GM23248 (cell line): ENCODE data around the gene LRP5. TPM values are rescaled to one million over a fixed set of nuclear protein-coding genes. Genes with fewer than 3 reads are reported as not detected.

ENCODE experiments used
- DNase-seq: peaks from one replicate; pipeline ENCODE4 v3.0.0-alpha.2; 2015
- H2AFZ ChIP-seq: fragments of 200-600 bp; sonication (generic); 2 replicates; pipeline ENCODE4 v1.6.1; 2016; ENCODE audit warnings: antibody characterized with exemption
- H3F3A ChIP-seq: fragments of 200-600 bp; sonication (generic); 2 replicates; pipeline ENCODE4 v1.6.1; 2016; ENCODE audit warnings: mild to moderate bottlenecking, antibody characterized with exemption, mixed run types; ENCODE audit not compliant: insufficient read depth
- H3K27ac ChIP-seq: fragments of 200-600 bp; sonication (generic); 2 replicates; pipeline ENCODE4 v1.5.1; 2016; ENCODE audit warnings: mild to moderate bottlenecking
- H3K27me3 ChIP-seq: fragments of 200-600 bp; sonication (generic); replicated peaks from 2 replicates; pipeline ENCODE4 v1.6.1; 2016; ENCODE audit warnings: mild to moderate bottlenecking; ENCODE audit not compliant: insufficient read depth
- H3K36me3 ChIP-seq: fragments of 200-600 bp; sonication (generic); 2 replicates; pipeline ENCODE4 v1.6.1; 2016; ENCODE audit warnings: low read depth, mild to moderate bottlenecking
- H3K4me1 ChIP-seq: fragments of 200-600 bp; sonication (generic); 2 replicates; pipeline ENCODE4 v1.6.1; 2016; ENCODE audit warnings: mild to moderate bottlenecking; ENCODE audit not compliant: insufficient read depth
- H3K4me2 ChIP-seq: fragments of 200-600 bp; sonication (generic); one replicate; pipeline ENCODE4 v1.6.1; 2016; ENCODE audit warnings: mild to moderate bottlenecking; ENCODE audit not compliant: unreplicated experiment
- H3K4me3 ChIP-seq: fragments of 200-600 bp; sonication (generic); 2 replicates; pipeline ENCODE4 v1.5.1; 2016; ENCODE audit warnings: mild to moderate bottlenecking
- H3K79me2 ChIP-seq: fragments of 200-600 bp; sonication (generic); 2 replicates; pipeline ENCODE4 v1.6.1; 2016; ENCODE audit warnings: mild to moderate bottlenecking; ENCODE audit not compliant: insufficient read depth
- H3K9ac ChIP-seq: fragments of 200-600 bp; sonication (generic); 2 replicates; pipeline ENCODE4 v1.6.1; 2016; ENCODE audit warnings: mild to moderate bottlenecking
- H3K9me2 ChIP-seq: fragments of 200-600 bp; sonication (generic); 2 replicates; pipeline ENCODE4 v1.6.1; 2016; ENCODE audit warnings: mixed run types, mild to moderate bottlenecking, moderate library complexity; ENCODE audit not compliant: insufficient read depth
- H3K9me3 ChIP-seq: fragments of 200-600 bp; sonication (generic); one replicate; pipeline ENCODE4 v1.6.1; 2017; ENCODE audit warnings: low read depth
- H4K20me1 ChIP-seq: fragments of 200-600 bp; sonication (generic); 2 replicates; pipeline ENCODE4 v1.6.0; 2016; ENCODE audit not compliant: insufficient read depth
- EZH2 ChIP-seq: fragments of 200-600 bp; sonication (generic); IDR thresholded peaks from 2 replicates; pipeline ENCODE4 v1.6.1; 2018; ENCODE audit warnings: antibody characterized with exemption, mild to moderate bottlenecking; ENCODE audit not compliant: insufficient read depth, poor library complexity, severe bottlenecking
- EZH2phosphoT487 ChIP-seq: fragments of 200-600 bp; sonication (generic); IDR thresholded peaks from 2 replicates; pipeline ENCODE4 v1.6.1; 2018; ENCODE audit warnings: antibody characterized with exemption, moderate library complexity, mild to moderate bottlenecking, low read depth; ENCODE audit not compliant: insufficient read depth
- WGBS, 2 experiments: methylation state at CpG; one replicate each; pipeline ENCODE4 v1.1.6; 2015 to 2017; ENCODE audit warnings: low lambda C conversion rate in 2 of 2, low coverage in 1 of 2; ENCODE audit errors: missing lambda C conversion rate in 2 of 2; 5-methylcytosine and 5-hydroxymethylcytosine counted together
- in situ Hi-C: fragments of 300-500 bp; cut with MboI; formaldehyde crosslinking; loops from 2 replicates; pipeline ENCODE4 v1.15.0; 2020
- polyA plus RNA-seq: library from polyadenylated mRNA; unstranded; fragments of >200 nt; fragmentation: Nextera tagmentation; extraction: Ambion mirVana; gene quantifications from 2 replicates; pipeline ENCODE4 v1.2.1, GENCODE V29; 2016
- total RNA-seq: library from RNA; depleted of rRNA; stranded (reverse); fragments of >200 nt; shearing (Covaris generic); gene quantifications from 2 replicates; pipeline ENCODE4 v1.2.3, GENCODE V29; 2014

The LRP5 gene
- total and polyA plus RNA-seq, 2 experiments from 2014 or later, result 3.0 TPM

GRCh38 chr11:68325183-68325906 is 13.0 kb downstream of the LRP5 start:
- no peak for DNase-seq
- Histone ChIP-seq H3K4me1 (no peaks in the 10 kb centered on the region), H3K4me2 (no peak overlapping the region), H3K36me3 (no peaks in the 10 kb centered on the region), H3K9ac (no peak overlapping the region), H4K20me1 (no peaks in the 10 kb centered on the region), H3K9me2 (no peaks in the 10 kb centered on the region), H3K9me3 (no peaks in the 10 kb centered on the region), H3K79me2 (no peaks in the 10 kb centered on the region), H3K4me3 (no peak overlapping the region), H3K27me3 (no peaks in the 10 kb centered on the region; the same call in 1 of the 2 replicates), H3K27ac (no peak overlapping the region), H2AFZ (no peak overlapping the region), H3F3A (no peaks in the 10 kb centered on the region)
- TF ChIP-seq EZH2phosphoT487 (no peak), EZH2 (no peak)
- 73 to 75% methylated on average over 15 to 18 of the region's 18 CpGs for WGBS, 2 experiments
- in situ Hi-C loops, result no loop called here

GRCh38 chr11:68325907-68326220 is 13.5 kb downstream of the LRP5 start:
- 90% methylated on average over 13 of the region's 13 CpGs for WGBS, 2 experiments
- no peaks in the 10 kb centered on the region; the same call in 1 of the 2 replicates for H3K27me3 ChIP-seq
- H3K27ac ChIP-seq, result no peak overlapping the region
- H2AFZ ChIP-seq, result no peak overlapping the region
- no peaks in the 10 kb centered on the region for H3K4me1 ChIP-seq
- H3K9me3 ChIP-seq, result no peaks in the 10 kb centered on the region
- no peak for TF ChIP-seq EZH2phosphoT487
- TF ChIP-seq EZH2, result no peak
- H4K20me1 ChIP-seq, result no peaks in the 10 kb centered on the region
- no peak overlapping the region for H3K4me3 ChIP-seq
- H3K9ac ChIP-seq, result no peak overlapping the region
- H3K9me2 ChIP-seq, result no peaks in the 10 kb centered on the region
- no peak for DNase-seq
- in situ Hi-C loops, result no loop called here
- H3K79me2 ChIP-seq, result no peaks in the 10 kb centered on the region
- no peaks in the 10 kb centered on the region for H3F3A ChIP-seq
- no peaks in the 10 kb centered on the region for H3K36me3 ChIP-seq
- no peak overlapping the region for H3K4me2 ChIP-seq

GRCh38 chr11:68326334-68327215 is 14.2 kb downstream of the LRP5 start:
- TF ChIP-seq EZH2, result no peak
- no peak for TF ChIP-seq EZH2phosphoT487
- Histone ChIP-seq H3K79me2 (no peaks in the 10 kb centered on the region), H3K9ac (no peak overlapping the region)

GRCh38 chr11:68327586-68328370 is 15.4 kb downstream of the LRP5 start:
- Histone ChIP-seq H3K9ac (no peak overlapping the region), H2AFZ (no peak overlapping the region), H3K27me3 (no peaks in the 10 kb centered on the region; the same call in 1 of the 2 replicates), H3K79me2 (no peaks in the 10 kb centered on the region), H3K27ac (no peak overlapping the region), H3K36me3 (no peaks in the 10 kb centered on the region), H3K4me2 (no peak overlapping the region), H3K9me3 (no peaks in the 10 kb centered on the region), H4K20me1 (no peaks in the 10 kb centered on the region), H3K9me2 (no peaks in the 10 kb centered on the region), H3F3A (no peaks in the 10 kb centered on the region), H3K4me1 (no peaks in the 10 kb centered on the region), H3K4me3 (no peak overlapping the region)
- TF ChIP-seq EZH2 (no peak), EZH2phosphoT487 (no peak)
- in situ Hi-C loops, result no loop called here
- 52 to 53% methylated on average over 19 of the region's 19 CpGs for WGBS, 2 experiments
- DNase-seq, result no peak

More at GRCh38 chr11:68326334-68327215, 14.2 kb downstream of the LRP5 start:
- Histone ChIP-seq H3K4me1 (no peaks in the 10 kb centered on the region), H3K27me3 (no peaks in the 10 kb centered on the region; the same call in 1 of the 2 replicates), H2AFZ (no peak overlapping the region), H4K20me1 (no peaks in the 10 kb centered on the region), H3K4me3 (no peak overlapping the region), H3F3A (no peaks in the 10 kb centered on the region), H3K27ac (no peak overlapping the region), H3K9me3 (no peaks in the 10 kb centered on the region), H3K4me2 (no peak overlapping the region), H3K36me3 (no peaks in the 10 kb centered on the region), H3K9me2 (no peaks in the 10 kb centered on the region)
- in situ Hi-C loops, result no loop called here
- WGBS, 2 experiments, result 84 to 87% methylated on average over 26 to 28 of the region's 28 CpGs
- no peak for DNase-seq
